GM12873 (cell line): ENCODE data around the gene IL1RAPL1.

Experiments used
- CTCF ChIP-seq: IDR thresholded peaks from 2 replicates; pipeline ENCODE4 v1.5.1; 2012; ENCODE audit warnings: low read depth, mild to moderate bottlenecking, moderate library complexity, low read length, control low read depth; ENCODE audit not compliant: insufficient read depth; ENCODE audit errors: missing control alignments

IL1RAPL1 gene

DNA sequence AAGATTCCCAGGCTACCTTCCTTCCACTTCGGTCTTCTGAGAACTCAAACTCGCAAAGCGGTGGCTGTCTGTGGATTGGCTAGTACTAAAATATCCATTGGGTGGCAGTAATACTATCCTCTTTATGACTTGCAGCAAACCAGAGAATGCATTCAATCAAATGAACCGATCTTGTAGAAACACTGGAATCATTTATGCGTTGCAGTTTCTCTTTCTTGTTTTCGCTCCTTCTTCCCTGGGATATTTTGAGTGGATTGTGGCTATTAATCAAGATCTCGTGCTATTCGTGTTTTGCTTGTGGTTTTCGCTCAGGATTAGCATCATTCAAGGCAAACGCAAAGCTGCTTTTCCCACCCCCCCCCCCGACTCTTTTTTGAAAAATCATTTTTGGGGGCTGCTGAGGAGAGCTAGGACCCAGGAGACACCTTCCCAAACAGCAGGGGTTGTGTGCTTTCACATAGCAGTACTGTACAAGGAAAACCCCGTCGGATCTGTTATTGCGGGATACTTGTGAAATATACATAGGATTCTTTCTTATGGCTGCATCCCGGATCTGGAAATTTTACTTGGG, at the start of gene IL1RAPL1:
Gene IL1RAPL1, plus strand, starts transcription at position 466 of the 571 bp plus-strand sequence.
- TF ChIP-seq CTCF = no peak

DNA sequence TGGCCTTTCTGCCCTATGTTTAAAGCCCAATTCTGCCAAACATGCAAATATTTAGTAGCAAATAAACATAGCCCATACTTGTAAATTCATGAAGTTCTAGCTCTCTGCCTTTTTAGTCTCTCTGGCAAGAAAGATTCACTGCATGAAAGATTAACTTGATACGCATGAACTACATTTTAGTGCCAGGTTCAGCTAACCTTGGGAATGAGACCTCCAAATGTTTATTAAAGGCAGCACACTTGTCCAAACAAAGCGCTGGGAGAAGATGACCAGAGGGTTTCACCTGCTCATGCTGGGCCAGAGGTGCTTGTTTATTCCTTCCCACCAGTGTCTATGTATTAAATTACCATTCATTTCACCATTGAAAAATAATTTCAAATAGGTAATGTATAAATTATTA, 44.5 kb upstream of the IL1RAPL1 start:
- no peak for TF ChIP-seq CTCF

DNA sequence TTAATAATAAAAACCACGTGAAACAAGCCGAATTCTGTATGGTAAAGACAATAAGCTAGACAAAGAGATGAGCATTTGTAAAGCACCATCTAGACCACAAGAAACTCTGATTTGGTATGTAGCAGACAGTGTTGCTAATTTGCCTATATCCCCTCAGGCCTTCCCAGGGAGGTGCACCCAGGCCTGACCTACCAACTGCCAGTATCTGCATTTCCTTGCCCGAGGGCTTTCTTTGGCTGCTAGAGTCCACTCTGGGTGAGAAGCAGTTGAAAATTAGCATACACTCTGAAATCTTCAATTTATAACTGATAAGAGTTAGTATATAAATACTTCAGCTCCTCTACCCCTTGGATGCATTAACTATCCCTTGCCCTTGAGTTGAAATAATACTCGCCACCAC, 37.4 kb upstream of the IL1RAPL1 start:
- no peak for TF ChIP-seq CTCF

DNA sequence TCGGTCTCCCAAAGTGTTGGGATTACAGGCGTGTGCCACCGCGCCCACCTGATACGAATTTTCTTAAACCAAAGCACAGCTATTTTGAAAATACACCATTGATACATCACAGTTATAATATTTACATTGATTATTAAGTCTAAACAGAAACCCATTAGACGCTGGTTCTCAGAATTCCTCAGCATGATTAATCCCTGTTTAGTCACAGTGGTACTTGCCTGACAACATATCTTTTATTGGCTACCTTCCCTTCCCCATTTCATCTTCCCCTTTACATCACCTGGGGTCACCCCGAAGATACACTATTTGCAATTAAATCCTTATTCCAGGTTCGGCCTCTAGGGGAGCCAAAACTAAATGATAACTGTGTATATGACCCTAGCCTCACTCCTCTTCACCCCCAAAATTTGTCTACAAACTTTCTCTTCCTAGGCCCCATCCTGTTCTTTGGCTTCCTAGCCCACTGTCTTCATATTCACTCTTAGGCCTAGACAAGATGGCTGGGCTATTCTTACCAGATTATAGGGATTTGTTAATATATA, 36.8 kb upstream of the IL1RAPL1 start:
- peak; percentile 30 for TF ChIP-seq CTCF

GRCh38 chrX:28552322-28552721, 34.9 kb upstream of the IL1RAPL1 start:
- no peak for TF ChIP-seq CTCF

DNA sequence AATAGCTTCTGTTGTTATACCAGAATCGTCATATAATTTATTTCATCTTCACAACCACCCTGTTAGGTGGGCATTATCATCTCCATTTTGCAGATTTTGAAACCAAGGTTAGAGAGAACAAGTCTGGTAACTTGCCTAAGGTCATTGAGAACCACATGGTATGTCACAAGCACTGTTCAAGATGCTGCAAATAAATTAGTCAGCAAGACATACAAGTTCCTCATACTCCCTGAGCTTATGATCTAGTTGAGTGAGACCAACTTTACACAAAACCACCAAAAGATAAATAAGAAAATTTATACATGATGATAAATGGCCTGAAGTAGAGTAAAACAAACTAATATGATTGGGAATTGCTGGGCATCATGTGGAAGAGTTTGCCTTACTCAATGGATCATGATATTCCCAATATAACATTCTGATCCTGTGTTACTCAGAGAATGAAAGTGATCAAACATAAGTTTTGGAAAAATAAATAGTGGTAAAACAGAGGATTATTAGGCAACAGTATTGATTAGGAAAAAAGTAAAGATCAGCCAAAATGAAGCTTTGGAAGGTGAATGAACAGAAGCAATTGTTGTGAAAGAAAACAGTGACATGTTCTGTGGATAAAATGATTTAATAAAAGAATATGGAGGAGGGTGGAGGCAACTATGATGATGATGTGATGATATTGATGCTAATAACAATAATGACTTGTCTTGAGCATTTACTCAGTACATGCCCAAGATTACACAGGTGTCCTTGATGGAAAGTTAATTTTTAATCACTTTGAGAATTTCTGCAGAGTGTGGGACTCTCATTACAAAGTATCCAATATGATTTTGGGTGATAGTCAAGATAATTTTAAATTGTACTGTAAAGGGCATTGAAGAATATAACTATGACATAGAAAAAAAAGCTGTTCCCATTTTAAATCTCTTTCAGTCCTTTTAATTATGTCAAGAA, 34.1 kb upstream of the IL1RAPL1 start:
- no peak for TF ChIP-seq CTCF

GRCh38 chrX:28576117-28576516, 11.1 kb upstream of the IL1RAPL1 start:
- no peak for TF ChIP-seq CTCF
